ENCODE results near the gene NRXN2. TPM values are rescaled to one million over a fixed set of nuclear protein-coding genes. Genes with fewer than 3 reads are reported as not detected.

The NRXN2 gene
- total RNA-seq, 1 donor from 2014 or later = 50.4 TPM

DNA sequence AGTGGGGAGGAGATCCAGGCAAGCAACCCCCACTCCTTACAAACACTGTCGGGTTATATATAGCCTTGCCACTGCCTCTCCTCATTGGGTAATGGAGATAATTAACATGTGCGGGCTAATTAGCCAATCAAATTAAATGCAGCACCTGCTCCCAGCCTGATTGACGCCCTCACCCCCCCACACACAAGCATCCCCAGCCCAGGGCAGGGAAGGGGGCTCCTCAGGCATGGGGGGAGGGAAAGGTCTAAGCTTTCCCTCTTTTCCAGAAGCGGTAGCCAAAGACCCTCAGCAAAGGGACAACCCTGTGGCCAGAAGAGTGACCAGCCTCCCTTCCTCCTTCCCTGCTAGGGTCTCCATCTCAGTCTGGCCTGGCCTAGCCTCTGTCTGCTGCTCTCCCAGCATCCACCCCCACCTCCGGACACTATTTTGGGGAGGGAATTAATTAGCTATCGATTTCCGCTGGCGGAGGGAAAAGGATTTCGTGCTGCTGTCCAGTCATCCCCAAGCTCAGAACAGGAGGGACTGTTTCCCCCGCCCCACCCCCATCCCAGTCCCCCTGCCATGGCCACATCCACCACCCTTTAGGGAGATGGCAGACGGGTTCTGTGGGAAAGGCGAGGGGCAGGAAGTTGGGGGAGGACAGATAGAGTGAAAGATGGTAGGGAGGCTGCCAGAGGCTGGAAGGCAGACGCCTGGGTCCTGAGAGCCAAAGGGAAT, 7.1 kb downstream of the NRXN2 start:
- Mint-ChIP-seq H3K27me3 (ENCODE audit: unreplicated experiment) (peaks cover 32% of the 10 kb centered on the region), H3K4me1 (ENCODE audit: low read depth, unreplicated experiment) (peaks cover 36% of the 10 kb centered on the region), H3K36me3 (ENCODE audit: unreplicated experiment) (no peaks in the 10 kb centered on the region), H3K27ac (ENCODE audit: unreplicated experiment) (peak overlapping the region; percentile 43), H3K4me3 (ENCODE audit: unreplicated experiment) (peak overlapping the region; percentile 64), H3K9me3 (ENCODE audit: unreplicated experiment) (peaks cover 7% of the 10 kb centered on the region)
- TF ChIP-seq, protein P1, sequence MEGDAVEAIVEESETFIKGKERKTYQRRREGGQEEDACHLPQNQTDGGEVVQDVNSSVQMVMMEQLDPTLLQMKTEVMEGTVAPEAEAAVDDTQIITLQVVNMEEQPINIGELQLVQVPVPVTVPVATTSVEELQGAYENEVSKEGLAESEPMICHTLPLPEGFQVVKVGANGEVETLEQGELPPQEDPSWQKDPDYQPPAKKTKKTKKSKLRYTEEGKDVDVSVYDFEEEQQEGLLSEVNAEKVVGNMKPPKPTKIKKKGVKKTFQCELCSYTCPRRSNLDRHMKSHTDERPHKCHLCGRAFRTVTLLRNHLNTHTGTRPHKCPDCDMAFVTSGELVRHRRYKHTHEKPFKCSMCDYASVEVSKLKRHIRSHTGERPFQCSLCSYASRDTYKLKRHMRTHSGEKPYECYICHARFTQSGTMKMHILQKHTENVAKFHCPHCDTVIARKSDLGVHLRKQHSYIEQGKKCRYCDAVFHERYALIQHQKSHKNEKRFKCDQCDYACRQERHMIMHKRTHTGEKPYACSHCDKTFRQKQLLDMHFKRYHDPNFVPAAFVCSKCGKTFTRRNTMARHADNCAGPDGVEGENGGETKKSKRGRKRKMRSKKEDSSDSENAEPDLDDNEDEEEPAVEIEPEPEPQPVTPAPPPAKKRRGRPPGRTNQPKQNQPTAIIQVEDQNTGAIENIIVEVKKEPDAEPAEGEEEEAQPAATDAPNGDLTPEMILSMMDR (IDR thresholded peaks at IDR 0.05; ENCODE audit: partially characterized antibody, unreplicated experiment) = no peak
- DNase-seq = no peak

DNA sequence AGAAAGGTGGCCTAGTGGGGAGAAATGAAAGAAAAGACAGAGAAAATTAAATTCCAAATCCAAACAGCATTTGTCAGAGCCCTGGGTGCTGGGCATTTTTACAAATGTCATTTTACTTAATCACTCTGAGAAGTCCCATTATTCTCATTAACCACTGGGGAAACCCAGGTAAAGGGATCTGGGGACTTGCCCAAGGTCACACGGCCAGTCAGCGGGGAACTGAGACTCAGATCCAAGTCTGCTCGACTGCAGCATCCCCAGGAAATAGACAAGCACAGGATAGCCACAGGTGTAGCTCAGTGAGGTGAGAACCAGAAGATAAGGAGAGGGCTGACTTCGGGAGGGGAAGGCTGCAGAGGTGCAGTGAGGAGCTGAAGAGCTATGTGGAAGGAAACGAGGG, 7.9 kb downstream of the NRXN2 start:
- TF ChIP-seq, protein P1 (IDR thresholded peaks at IDR 0.05; ENCODE audit: partially characterized antibody, unreplicated experiment) = no peak
- Mint-ChIP-seq H3K4me1 (ENCODE audit: low read depth, unreplicated experiment) (peaks cover 39% of the 10 kb centered on the region), H3K4me3 (ENCODE audit: unreplicated experiment) (peak overlapping the region; percentile 71), H3K36me3 (ENCODE audit: unreplicated experiment) (no peaks in the 10 kb centered on the region), H3K27ac (ENCODE audit: unreplicated experiment) (peak overlapping the region; percentile 55), H3K27me3 (ENCODE audit: unreplicated experiment) (peaks cover 28% of the 10 kb centered on the region), H3K9me3 (ENCODE audit: unreplicated experiment) (peaks cover 7% of the 10 kb centered on the region)
- no peak for DNase-seq

DNA sequence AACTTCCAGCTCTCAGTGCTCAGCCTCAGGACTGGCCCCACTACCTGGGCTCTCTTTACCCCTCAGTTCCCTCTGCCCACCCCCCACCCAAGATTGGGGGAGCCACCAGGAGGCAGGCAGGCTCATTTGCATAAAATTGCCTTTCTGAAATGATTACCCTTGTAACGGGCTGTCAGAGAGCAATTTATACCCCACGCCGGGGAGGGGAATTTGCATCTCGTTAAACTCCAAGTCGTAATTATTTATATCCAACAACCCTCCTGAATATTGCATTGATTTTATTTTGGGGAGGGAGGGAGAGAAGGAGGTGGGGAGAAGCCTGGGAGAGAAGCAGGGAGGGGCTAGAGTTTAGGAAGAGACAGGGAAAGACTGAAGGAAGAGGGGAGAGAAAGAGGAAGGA, 8.3 kb downstream of the NRXN2 start:
- Mint-ChIP-seq H3K4me1 (ENCODE audit: low read depth, unreplicated experiment) (peaks cover 39% of the 10 kb centered on the region), H3K27ac (ENCODE audit: unreplicated experiment) (peak overlapping the region; percentile 55), H3K27me3 (ENCODE audit: unreplicated experiment) (peaks cover 27% of the 10 kb centered on the region), H3K9me3 (ENCODE audit: unreplicated experiment) (peaks cover 7% of the 10 kb centered on the region), H3K4me3 (ENCODE audit: unreplicated experiment) (peak overlapping the region; percentile 71), H3K36me3 (ENCODE audit: unreplicated experiment) (no peaks in the 10 kb centered on the region)
- TF ChIP-seq, protein P1 (IDR thresholded peaks at IDR 0.05; ENCODE audit: partially characterized antibody, unreplicated experiment) = no peak
- no peak for DNase-seq

DNA sequence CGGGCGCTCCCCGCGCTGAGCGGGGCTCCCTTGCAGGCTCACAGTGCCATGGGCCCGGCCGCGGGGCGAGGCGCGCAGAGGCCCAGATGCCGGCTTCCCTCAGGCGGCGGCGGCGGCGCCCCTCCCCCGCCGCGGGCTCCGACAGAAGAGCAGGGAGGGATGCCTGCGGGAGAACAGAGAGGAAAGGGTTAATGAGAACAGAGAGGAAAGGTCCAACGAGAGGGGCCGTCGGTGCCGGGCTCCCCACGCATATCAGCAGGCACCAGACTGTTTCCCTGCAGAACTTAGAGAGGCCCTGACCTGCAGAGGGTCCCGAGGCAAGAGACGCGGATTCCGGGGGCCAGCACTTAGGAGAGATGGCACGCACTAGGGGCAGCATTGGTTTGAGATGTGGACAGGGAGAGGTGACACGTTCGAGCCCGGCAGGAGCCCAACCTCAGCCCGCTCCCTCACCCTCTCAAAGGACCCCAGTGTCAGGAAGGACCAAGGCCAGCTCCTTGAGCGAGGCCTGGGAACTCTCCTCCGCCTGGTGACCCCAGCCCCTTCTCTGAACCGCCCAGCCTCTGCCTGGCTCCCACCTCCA, 9.1 kb downstream of the NRXN2 start:
- TF ChIP-seq, protein P1 (IDR thresholded peaks at IDR 0.05; ENCODE audit: partially characterized antibody, unreplicated experiment) = no peak
- Mint-ChIP-seq H3K27ac (ENCODE audit: unreplicated experiment) (no peak overlapping the region), H3K36me3 (ENCODE audit: unreplicated experiment) (no peaks in the 10 kb centered on the region), H3K9me3 (ENCODE audit: unreplicated experiment) (peaks cover 7% of the 10 kb centered on the region), H3K27me3 (ENCODE audit: unreplicated experiment) (peaks cover 27% of the 10 kb centered on the region), H3K4me1 (ENCODE audit: low read depth, unreplicated experiment) (peaks cover 39% of the 10 kb centered on the region), H3K4me3 (ENCODE audit: unreplicated experiment) (peak overlapping the region; percentile 46)
- peak; percentile 39 for DNase-seq
